Panc1 (cell line): ENCODE results near the gene DPH6.

Experiments used
- CTCF ChIP-seq: fragments of 450-650 bp; IDR thresholded peaks from 2 replicates; pipeline ENCODE4 v1.5.1; 2017; ENCODE audit warnings: mild to moderate bottlenecking
- POLR2AphosphoS5 ChIP-seq: IDR thresholded peaks from 2 replicates; pipeline ENCODE4 v1.6.1; 2012; ENCODE audit warnings: mild to moderate bottlenecking, low read depth, low read length, moderate library complexity

GRCh38 chr15:35329521-35329961 lies 216.4 kb downstream of the DPH6 start:
- TF ChIP-seq CTCF (no peak), POLR2AphosphoS5 (no peak)
